A549 (cell line): Measurements from ENCODE around the gene NCDN.

ENCODE experiments used
- BHLHE40 ChIP-seq: IDR thresholded peaks from 2 replicates; pipeline ENCODE4 v1.6.1; 2012; ENCODE audit warnings: low read depth, low read length, inconsistent platforms
- CHD2 ChIP-seq: fragments of 150-350 bp; IDR thresholded peaks from 2 replicates; pipeline ENCODE4 v1.6.1; 2014; ENCODE audit warnings: low read length; ENCODE audit not compliant: partially characterized antibody
- EP300 ChIP-seq, 2 experiments: fragments of >200 bp; sonication (Bioruptor Twin); formaldehyde crosslinking; IDR thresholded peaks; 2 replicates in 1 of 2; 3 replicates in 1 of 2; pipeline ENCODE4 v1.6.1; 2016 to 2017
- HDAC2 ChIP-seq: fragments of 200-600 bp; sonication (generic); IDR thresholded peaks from 2 replicates; pipeline ENCODE4 v1.6.1; 2016
- JUNB ChIP-seq: fragments of >200 bp; sonication (Bioruptor Twin); formaldehyde crosslinking; IDR thresholded peaks from 2 replicates; pipeline ENCODE4 v1.6.1; 2016
- NPAS2 ChIP-seq: fragments of 250-450 bp; sonication (Bioruptor Pico); IDR thresholded peaks from 2 replicates; pipeline ENCODE4 v1.8.0; 2022; ENCODE audit warnings: mild to moderate bottlenecking, moderate library complexity, borderline replicate concordance
- PBX3 ChIP-seq: IDR thresholded peaks from 2 replicates; pipeline ENCODE4 v1.6.1; 2012
- POLR2A ChIP-seq: IDR thresholded peaks from 2 replicates; pipeline ENCODE4 v1.6.1; 2012; ENCODE audit warnings: mild to moderate bottlenecking, low read length
- RAD21 ChIP-seq, 2 experiments: fragments of >200 bp in 1 of 2; sonication (Bioruptor Twin) in 1 of 2; formaldehyde crosslinking in 1 of 2; IDR thresholded peaks in 1 of 2; conservative IDR thresholded peaks in 1 of 2; 2 replicates in 1 of 2; 3 replicates in 1 of 2; pipeline ENCODE4 v1.6.1; 2012 to 2018; ENCODE audit warnings: inconsistent platforms in 1 of 2
- RCOR1 ChIP-seq: fragments of 150-350 bp; IDR thresholded peaks from 2 replicates; pipeline ENCODE4 v1.6.1; 2014; ENCODE audit warnings: antibody characterized with exemption, low read length, low read depth
- RNF2 ChIP-seq: fragments of 200-600 bp; sonication (generic); IDR thresholded peaks from 2 replicates; pipeline ENCODE4 v1.6.1; 2016; ENCODE audit warnings: low read depth, mild to moderate bottlenecking, antibody characterized with exemption, moderate library complexity, borderline replicate concordance
- TP53 ChIP-seq: fragments of 250-450 bp; sonication (Bioruptor Pico); IDR thresholded peaks from 2 replicates; pipeline ENCODE4 v1.5.0; 2021; ENCODE audit warnings: mild to moderate bottlenecking, moderate library complexity
- ZC3H11A ChIP-seq: fragments of 450-650 bp; IDR thresholded peaks from 2 replicates; pipeline ENCODE4 v1.6.1; 2014; ENCODE audit warnings: antibody characterized with exemption, mild to moderate bottlenecking
- TF ChIP-seq, protein P1 (sequence below): fragments of >200 bp; sonication (Bioruptor Twin); formaldehyde crosslinking; IDR thresholded peaks from 3 replicates; pipeline ENCODE4 v1.5.1; 2016

DNA sequence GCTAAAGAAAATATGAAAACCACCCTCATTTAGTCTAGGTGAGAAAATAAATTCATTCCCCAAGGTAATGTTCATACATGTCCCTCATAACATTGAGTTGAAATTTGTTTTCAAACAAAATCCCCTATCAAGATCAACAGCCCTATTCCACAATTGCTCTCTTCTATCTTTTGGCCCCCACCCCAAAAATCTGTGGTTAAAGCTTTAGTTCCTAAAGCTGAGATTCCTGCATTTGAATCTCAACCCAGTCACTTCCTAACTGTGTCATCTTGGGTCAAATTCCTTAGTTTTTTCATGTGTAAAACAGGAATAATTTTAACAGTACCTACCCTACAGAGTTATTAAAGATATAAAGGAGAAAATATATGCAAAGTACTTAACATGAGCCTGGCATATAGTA is 22.4 kb upstream of the NCDN start:
- TF ChIP-seq RNF2 (no peak), POLR2A (no peak), RAD21 (conservative IDR thresholded peaks at IDR 0.05 in 1 of 2, IDR thresholded peaks at IDR 0.05 in 1 of 2) (no peak), BHLHE40 (no peak), TP53 (CRISPR knock-in tag) (no peak), PBX3 (no peak), ZC3H11A (no peak), EP300 (IDR thresholded peaks at IDR 0.05) (no peak), CHD2 (no peak), HDAC2 (no peak), JUNB (no peak), RCOR1 (no peak), NPAS2 (CRISPR knock-in tag) (no peak)
- TF ChIP-seq, protein P1, sequence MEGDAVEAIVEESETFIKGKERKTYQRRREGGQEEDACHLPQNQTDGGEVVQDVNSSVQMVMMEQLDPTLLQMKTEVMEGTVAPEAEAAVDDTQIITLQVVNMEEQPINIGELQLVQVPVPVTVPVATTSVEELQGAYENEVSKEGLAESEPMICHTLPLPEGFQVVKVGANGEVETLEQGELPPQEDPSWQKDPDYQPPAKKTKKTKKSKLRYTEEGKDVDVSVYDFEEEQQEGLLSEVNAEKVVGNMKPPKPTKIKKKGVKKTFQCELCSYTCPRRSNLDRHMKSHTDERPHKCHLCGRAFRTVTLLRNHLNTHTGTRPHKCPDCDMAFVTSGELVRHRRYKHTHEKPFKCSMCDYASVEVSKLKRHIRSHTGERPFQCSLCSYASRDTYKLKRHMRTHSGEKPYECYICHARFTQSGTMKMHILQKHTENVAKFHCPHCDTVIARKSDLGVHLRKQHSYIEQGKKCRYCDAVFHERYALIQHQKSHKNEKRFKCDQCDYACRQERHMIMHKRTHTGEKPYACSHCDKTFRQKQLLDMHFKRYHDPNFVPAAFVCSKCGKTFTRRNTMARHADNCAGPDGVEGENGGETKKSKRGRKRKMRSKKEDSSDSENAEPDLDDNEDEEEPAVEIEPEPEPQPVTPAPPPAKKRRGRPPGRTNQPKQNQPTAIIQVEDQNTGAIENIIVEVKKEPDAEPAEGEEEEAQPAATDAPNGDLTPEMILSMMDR: no peak
